Measurements from ENCODE around the gene TREH. TPM values are rescaled to one million over a fixed set of nuclear protein-coding genes. Genes with fewer than 3 reads are reported as not detected.

Gene TREH
- total and polyA plus RNA-seq, 2 of the 8 experiments (the other 6 are each of a cell fraction or from before 2014, with no cell fraction given): 0.03 TPM; not detected in 1

GRCh38 chr11:118609380-118610224 is 69.8 kb downstream of the TREH start:
- Histone ChIP-seq H3K23me2 (ENCODE audit: low read depth, low read length) (peaks cover 32% of the 10 kb centered on the region; the same call in 1 of the 2 replicates), H3K18ac (ENCODE audit: extremely low read depth, low read length) (no peak overlapping the region; the same call in 1 of the 2 replicates), H3K79me1 (ENCODE audit: low read depth, low read length) (no peaks in the 10 kb centered on the region), H3K4me3 (ENCODE audit: extremely low read depth in 1 of 4, insufficient read depth in 2 of 4, low read depth in 3 of 4, low read length in 4 of 4) (peak overlapping the region; percentile 14 to 66 (median 48)), H4K8ac (ENCODE audit: extremely low read depth, insufficient read depth, low read length) (peak overlapping the region; percentile 80), H3K79me2 (ENCODE audit: control insufficient read depth in 1 of 2, insufficient read depth in 2 of 2, low read length in 2 of 2) (no peaks in the 10 kb centered on the region), H3K36me3 (ENCODE audit: control insufficient read depth in 2 of 4, insufficient read depth in 4 of 4, low read length in 3 of 4) (peaks cover 0 to 12% (median 0%) of the 10 kb centered on the region in 4 experiments; a peak in 1 of 8 replicates), H3K27me3 (replicated peaks in 1 of 4; ENCODE audit: control insufficient read depth in 3 of 4, extremely low read depth in 1 of 4, insufficient read depth in 3 of 4, low read length in 3 of 4) (peaks cover 45 to 70% (median 65%) of the 10 kb centered on the region in 4 experiments), H3K4me2 (ENCODE audit: insufficient read depth in 1 of 2, low read depth in 2 of 2, low read length in 2 of 2) (peak overlapping the region; percentile 83), H3K14ac (ENCODE audit: insufficient read length) (no peak overlapping the region), H2AFZ (ENCODE audit: low read length) (no peak overlapping the region), H3K56ac (replicated peaks; ENCODE audit: insufficient read length, low read depth, low read length) (no peak overlapping the region), H2AK5ac (ENCODE audit: low read depth, low read length) (peak overlapping the region; percentile 98), H3K9me3 (ENCODE audit: insufficient read depth in 2 of 2, low read depth in 1 of 2, low read length in 1 of 2) (no peaks in the 10 kb centered on the region; a peak in 1 of 4 replicates), H4K91ac (replicated peaks; ENCODE audit: insufficient read length, low read length) (peak overlapping the region; percentile 36), H2BK12ac (ENCODE audit: low read depth, low read length) (peak overlapping the region; percentile 99), H3K4me1 (replicated peaks in 1 of 4; ENCODE audit: control insufficient read depth in 3 of 4, insufficient read depth in 4 of 4, low read length in 3 of 4) (peaks cover 21 to 54% (median 27%) of the 10 kb centered on the region in 4 experiments), H3K9ac (replicated peaks in 1 of 4; ENCODE audit: extremely low read depth in 1 of 4, low read depth in 3 of 4, low read length in 3 of 4) (no peak overlapping the region), H4K20me1 (replicated peaks in 1 of 2; ENCODE audit: control insufficient read depth in 1 of 2, insufficient read depth in 2 of 2, low read length in 2 of 2) (peaks cover 5 to 7% of the 10 kb centered on the region in 2 experiments), H3K23ac (ENCODE audit: insufficient read length) (no peak overlapping the region), H3K4ac (replicated peaks; ENCODE audit: insufficient read length, low read depth, low read length) (peak overlapping the region; percentile 28), H2BK120ac (replicated peaks; ENCODE audit: low read depth, low read length) (no peak overlapping the region), H2BK15ac (ENCODE audit: low read length) (peak overlapping the region; percentile 100), H4K5ac (ENCODE audit: insufficient read length, low read depth, low read length) (no peak overlapping the region), H2BK20ac (ENCODE audit: low read length) (peak overlapping the region; percentile 80), H3K27ac (ENCODE audit: low read depth, low read length) (no peak overlapping the region), H2BK5ac (ENCODE audit: low read depth, low read length) (no peak overlapping the region; the same call in 1 of the 2 replicates)
- peak in 1 of 2 experiments; percentile 75 for DNase-seq (ENCODE audit: low read depth in 1 of 2, low spot score in 2 of 2)
- no peak for FAIRE-seq
- ChIA-PET CTCF (ENCODE audit: partially characterized antibody) (interaction anchor here (0.6 to 25.3 kb wide), 15 partner anchors 8 to 455 kb away, joined by 3 to 435 read pairs (median 4); partner anchors contain the start of gene ARCN1), POLR2A (ENCODE audit: partially characterized antibody) (interaction anchor here (0.6 to 28.7 kb wide), 7 partner anchors 9 to 63 kb away, joined by 3 to 574 read pairs (median 5); no protein-coding TSS in a partner anchor)
- 4% methylated on average over 45 of the region's 57 CpGs; no CpG with 5 or more reads in 1 of the 2 experiments for WGBS, 2 experiments (ENCODE audit: extremely low coverage in 1 of 2, insufficient coverage in 1 of 2, insufficient read length in 1 of 2, insufficient replicate concordance in 2 of 2, low coverage in 1 of 2, low lambda C conversion rate in 2 of 2, missing lambda C conversion rate in 1 of 2)
- TF ChIP-seq RBBP5 (IDR thresholded peaks at IDR 0.05; ENCODE audit: borderline replicate concordance, low read depth, low read length) (no peak), EGR1 (IDR thresholded peaks at IDR 0.05; ENCODE audit: borderline replicate concordance, low read depth, low read length) (no peak), HDAC6 (IDR thresholded peaks at IDR 0.05; ENCODE audit: low read depth, low read length) (no peak), EZH2 (IDR thresholded peaks at IDR 0.05; ENCODE audit: low read depth, low read length, severe bottlenecking) (peak; percentile 91), JUND (IDR thresholded peaks at IDR 0.05; ENCODE audit: low read length) (no peak), NANOG (IDR thresholded peaks at IDR 0.05; ENCODE audit: insufficient read depth, low read depth, low read length, poor library complexity, severe bottlenecking) (no peak), SIRT6 (IDR thresholded peaks at IDR 0.05; ENCODE audit: low read length) (no peak), ASH2L (IDR thresholded peaks at IDR 0.05; ENCODE audit: low read length) (no peak), NRF1 (IDR thresholded peaks at IDR 0.05; ENCODE audit: low read depth, low read length) (no peak), SUZ12 (IDR thresholded peaks at IDR 0.05; ENCODE audit: low read length) (peak; percentile 93), POU5F1 (IDR thresholded peaks at IDR 0.05; ENCODE audit: low read depth, low read length) (no peak), KDM5A (IDR thresholded peaks at IDR 0.05; ENCODE audit: low read length) (no peak)
